HG02852 (cell line): ENCODE data around the gene COPB2.
A peak's percentile ranks its signal among the peaks of the same experiment; 100 is the strongest.
"Not testable (repeated sequence)": the region's sequence is repeated elsewhere in the genome, so short reads cannot be mapped to it uniquely, and the experiment has no call there.

Source experiments
- ATAC-seq: cut with Tn5 transposase; IDR thresholded peaks from one replicate; pipeline ENCODE4 v1.9.1; 2021; ENCODE audit warnings: mild to moderate bottlenecking, moderate library complexity; ENCODE audit not compliant: unreplicated experiment

COPB2 gene

GRCh38 chr3:139380575-139380974 is 8.9 kb downstream of the COPB2 start:
- no peak for ATAC-seq

GRCh38 chr3:139378587-139379241 is 10.7 kb downstream of the COPB2 start:
- no peak for ATAC-seq

- no peak for ATAC-seq
Measured at GRCh38 chr3:139377378-139377777, 12.1 kb downstream of the COPB2 start.

GRCh38 chr3:139374099-139374498 is 15.3 kb downstream of the COPB2 start:
- ATAC-seq: no peak

GRCh38 chr3:139364549-139364948 is 24.9 kb downstream of the COPB2 start:
- no peak for ATAC-seq

- no peak for ATAC-seq
Measured at GRCh38 chr3:139361276-139361675, 28.2 kb downstream of the COPB2 start.

GRCh38 chr3:139358841-139359562 is 30.4 kb downstream of the COPB2 start:
- no peak for ATAC-seq

GRCh38 chr3:139357899-139358298 is 31.5 kb downstream of the COPB2 start:
- ATAC-seq: peak; percentile 87

- no peak for ATAC-seq
Measured at GRCh38 chr3:139355891-139356290, 33.6 kb downstream of the COPB2 start.

GRCh38 chr3:139355476-139355875 is 34.0 kb downstream of the COPB2 start:
- ATAC-seq: no peak

GRCh38 chr3:139354661-139355060 is 34.8 kb downstream of the COPB2 start:
- no peak for ATAC-seq

- ATAC-seq: no peak
Measured at GRCh38 chr3:139353920-139354556, 35.4 kb downstream of the COPB2 start.

GRCh38 chr3:139346771-139347170 is 42.7 kb downstream of the COPB2 start:
- no peak for ATAC-seq

GRCh38 chr3:139343895-139344856 is 45.3 kb downstream of the COPB2 start, which contains the start of gene MRPS22:
Gene MRPS22 (plus strand): TSS chr3:139344020. CDS start chr3:139344027, 7 bp downstream.
- peak; percentile 99 for ATAC-seq

- no peak for ATAC-seq
Measured at GRCh38 chr3:139342054-139342453, 47.4 kb downstream of the COPB2 start.

GRCh38 chr3:139340784-139341183 is 48.7 kb downstream of the COPB2 start:
- ATAC-seq: no peak

- no peak for ATAC-seq
Measured at GRCh38 chr3:139339219-139339906, 50.1 kb downstream of the COPB2 start.

- no peak for ATAC-seq
Measured at GRCh38 chr3:139338405-139338804, 51.0 kb downstream of the COPB2 start.

GRCh38 chr3:139334675-139335074 is 54.8 kb downstream of the COPB2 start:
- ATAC-seq: not testable (repeated sequence)

- ATAC-seq: no peak
Measured at GRCh38 chr3:139332092-139332491, 57.4 kb downstream of the COPB2 start.
